SIG-M5 (cell line): ENCODE data around the gene LATS1.

Source experiments
- DNase-seq: peaks from one replicate; lab custom pipeline; 2025; lab: John Stamatoyannopoulos, UW

LATS1 gene

DNA sequence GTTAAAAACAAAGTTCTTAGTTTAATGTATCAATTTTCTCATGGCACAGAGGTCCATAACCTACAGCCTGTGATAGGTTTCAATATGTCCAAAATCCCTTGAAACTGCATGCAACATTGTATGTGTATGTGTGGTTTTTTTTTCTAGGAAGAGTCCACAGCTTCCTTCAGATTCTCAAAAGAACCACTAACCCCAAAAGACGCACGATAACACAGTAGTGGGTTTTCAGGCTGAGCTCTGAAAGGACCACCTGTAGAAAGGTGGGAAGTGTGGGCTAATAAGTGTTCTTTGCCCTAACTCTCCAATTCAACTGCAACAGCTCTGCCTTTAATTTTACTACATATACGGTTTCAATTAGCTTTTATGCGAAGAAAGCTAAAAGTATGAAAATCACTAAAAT is 57.9 kb downstream of the LATS1 start:
- no peak for DNase-seq

DNA sequence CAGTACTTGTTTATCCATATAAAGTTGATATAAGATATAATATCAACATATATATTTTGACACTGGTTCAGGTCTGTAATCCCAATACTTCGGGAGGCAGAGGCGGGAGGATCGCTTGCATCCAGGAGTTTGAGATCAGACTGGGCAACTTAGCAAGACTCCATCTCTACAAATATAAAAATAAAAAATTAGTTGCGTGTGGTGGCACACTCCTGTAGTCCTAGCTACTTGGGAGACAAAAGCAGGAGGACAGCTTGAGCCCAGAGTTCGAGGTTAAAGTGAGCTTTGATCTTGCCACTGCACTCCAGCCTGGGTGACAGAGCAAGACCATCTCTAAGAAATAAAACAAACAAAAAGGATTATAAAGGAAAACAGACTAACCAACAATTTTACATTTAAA is 60.5 kb downstream of the LATS1 start:
- DNase-seq, result no peak

DNA sequence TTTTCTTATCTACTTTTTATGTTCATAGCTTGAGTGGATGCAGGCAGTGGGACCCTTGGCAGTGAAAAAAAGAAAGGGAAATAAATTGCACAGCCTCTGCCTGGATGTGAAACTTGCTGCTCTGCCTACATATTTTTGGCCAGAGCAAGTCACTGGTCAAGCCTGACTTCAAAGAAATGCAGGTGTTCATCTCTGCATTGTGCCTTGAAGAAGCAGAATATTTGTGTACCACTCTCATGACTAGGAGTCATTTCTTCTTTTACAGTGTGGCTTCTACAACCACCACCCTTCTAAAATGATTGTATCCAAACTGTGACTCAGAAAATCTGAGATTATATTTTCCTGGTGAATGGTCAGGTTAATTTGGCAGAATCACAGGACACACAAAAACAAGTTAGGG is 66.8 kb downstream of the LATS1 start:
- no peak for DNase-seq

DNA sequence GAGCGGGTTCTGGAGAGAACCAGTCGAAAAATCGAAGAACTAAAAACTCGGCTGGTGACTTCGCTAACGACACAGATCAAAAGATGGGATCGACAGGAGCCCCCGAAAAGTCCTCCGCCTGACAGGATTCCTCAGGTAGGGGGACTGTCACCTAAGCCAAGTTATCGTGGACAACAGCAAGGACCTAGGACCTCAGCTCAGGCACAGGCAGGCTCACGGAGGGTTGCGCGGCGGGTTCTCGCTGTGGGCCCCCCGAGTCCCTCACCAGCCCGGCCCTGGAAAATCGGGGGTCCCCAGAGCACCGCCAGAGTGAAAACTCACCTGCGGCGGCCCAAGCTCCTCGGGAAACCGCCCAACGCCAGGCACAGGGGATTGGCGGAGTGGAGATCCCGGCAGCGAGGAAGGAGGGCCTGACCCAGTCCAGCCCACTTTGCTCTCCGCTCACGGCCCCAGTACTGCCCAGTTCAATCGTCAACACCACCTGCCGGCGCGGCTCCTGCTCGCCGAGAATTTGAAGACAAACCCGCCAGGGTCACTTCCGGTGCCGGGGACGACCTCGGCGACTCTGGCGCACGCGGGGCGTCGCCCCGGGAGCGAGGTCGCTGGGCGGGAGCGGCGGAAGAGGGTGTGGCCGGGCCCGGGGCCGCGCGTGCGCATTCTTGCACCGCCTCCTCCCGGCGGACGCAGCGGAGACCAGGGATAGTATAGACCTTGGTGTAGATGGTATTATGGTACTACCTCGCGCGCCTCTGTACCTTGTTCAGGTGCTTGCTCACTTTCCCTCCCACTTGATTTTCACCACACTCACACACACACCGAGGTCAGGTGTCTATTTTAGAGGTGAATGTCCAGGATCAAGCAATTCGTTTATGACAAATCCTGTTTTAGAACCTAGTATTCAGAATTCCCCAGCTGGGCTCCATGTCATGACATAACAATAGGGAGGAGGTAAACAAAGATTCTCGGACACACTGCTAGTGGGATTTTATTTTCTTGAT is 69.5 kb downstream of the LATS1 start, which contains the start of gene KATNA1:
TSS of gene KATNA1 (minus strand) at position 567 of the 998 bp plus-strand sequence. CDS start 10,167 bp downstream, outside the sequence.
- DNase-seq, result no peak

DNA sequence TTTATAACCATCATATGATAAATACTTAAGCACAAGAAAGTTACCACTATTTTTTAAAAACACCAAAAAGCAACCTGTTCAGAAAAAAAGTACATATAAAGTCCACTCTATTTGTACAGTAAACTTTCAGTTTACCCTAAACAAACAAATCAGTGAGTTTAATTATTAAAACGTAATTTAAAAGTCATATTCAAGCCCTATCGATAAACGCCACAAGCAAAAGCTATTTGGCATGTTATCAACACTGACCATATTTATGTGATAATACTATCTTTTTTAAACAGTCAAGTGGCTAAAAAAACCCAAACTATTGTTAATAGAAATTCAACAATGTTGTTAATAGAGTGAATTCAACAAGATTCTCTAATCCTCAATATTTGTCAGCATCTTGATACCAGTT is 71.3 kb downstream of the LATS1 start:
- no peak for DNase-seq

DNA sequence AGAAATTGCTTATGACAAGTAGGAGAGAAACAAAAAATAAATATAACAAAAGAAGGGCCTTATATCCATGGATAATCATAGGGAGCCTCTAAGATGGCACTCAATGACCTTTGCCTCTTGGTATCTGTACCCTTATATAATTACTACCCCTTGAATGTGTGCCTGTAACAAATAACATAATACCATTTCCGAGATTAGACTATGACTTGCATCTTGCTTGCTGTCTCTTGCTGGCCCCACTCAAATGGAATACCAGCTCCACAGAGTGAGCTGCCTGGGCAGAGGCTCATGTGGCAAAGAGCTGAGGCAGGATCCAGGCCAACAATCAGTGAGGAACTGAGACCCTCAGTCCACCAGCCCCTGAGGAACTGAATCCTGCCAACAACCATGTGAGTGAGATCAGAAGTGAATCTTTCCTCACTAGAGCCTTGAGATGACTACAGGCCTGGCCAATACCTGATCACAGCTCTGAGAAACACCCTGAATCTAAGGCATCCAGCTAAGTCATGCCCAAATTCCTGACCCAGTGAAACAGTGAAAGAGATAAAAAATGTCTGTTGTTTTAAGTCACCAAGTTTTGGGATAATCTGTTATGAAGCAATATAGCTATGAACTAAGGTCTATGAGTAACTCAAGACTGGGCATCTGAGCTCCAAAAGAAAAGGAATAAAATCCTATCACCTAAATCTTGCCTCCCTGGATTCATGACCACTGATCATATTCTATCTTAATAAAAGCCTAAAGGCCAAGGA is 74.9 kb downstream of the LATS1 start:
- DNase-seq, result no peak

DNA sequence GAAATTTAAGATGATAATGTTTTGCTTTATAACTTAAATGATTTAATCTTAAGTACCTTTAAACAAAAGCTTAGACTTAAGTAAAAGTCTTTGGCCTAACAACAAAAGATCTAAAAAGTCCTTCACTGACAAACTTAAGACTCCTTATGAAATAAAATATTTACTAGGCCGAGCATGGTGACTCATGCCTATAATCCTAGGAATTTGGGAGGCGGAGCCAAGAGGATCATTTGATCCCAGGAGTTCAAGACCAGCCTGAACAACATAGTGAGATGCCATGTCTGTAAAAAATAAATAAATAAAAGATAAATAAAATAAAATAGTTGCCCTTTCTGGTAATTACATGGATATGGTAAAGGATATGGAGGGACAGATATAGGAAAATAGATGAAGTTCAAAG is 81.8 kb downstream of the LATS1 start:
- no peak for DNase-seq

DNA sequence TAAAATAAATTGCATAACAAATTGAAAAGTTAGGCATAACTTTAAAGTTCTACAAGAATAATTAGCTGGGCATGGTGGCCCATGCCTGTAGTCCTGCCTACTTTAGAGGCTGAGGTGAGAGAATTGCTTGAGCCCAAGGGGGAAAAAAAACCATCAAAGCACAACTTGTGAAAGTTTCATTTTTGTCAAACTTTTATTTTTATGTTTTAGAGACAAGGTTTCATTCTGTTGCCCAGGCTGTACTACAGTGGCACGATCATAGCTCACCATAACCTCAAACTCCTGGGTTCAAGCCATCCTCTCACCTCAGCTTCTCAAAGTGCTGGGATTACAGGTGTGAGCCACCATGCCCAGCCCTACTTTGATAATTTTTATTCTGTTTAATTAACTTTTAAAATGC is 83.6 kb downstream of the LATS1 start:
- DNase-seq, result no peak

DNA sequence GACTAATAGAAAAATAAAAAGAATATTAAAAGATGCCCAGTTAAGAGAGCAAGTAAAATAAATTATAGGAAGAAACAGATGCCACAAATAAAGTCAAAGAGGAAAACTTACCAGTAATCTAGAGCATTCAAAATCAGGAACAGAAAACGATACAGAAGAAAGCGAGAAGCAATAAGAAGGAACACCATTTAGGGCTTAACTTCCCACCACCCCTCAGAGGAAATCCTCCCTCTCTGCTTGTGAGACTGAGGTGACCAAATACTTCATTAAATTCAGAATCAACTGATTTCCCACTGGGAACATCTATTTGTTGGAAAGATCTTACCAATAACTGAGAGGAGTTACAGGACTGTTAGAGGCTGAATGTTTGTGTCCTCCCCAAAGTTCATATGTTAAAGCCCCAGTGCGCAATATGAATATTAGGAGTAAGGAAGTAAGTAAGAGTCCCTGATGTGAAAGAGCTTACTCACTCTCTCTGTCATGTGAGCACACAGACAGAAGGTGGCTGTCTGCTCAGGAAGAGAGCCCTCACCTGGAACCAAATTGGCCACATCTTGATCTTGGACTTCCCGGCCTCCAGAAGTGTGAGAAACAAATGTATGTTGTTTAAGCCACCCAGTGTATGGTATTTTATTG is 88.9 kb downstream of the LATS1 start:
- DNase-seq, result no peak

DNA sequence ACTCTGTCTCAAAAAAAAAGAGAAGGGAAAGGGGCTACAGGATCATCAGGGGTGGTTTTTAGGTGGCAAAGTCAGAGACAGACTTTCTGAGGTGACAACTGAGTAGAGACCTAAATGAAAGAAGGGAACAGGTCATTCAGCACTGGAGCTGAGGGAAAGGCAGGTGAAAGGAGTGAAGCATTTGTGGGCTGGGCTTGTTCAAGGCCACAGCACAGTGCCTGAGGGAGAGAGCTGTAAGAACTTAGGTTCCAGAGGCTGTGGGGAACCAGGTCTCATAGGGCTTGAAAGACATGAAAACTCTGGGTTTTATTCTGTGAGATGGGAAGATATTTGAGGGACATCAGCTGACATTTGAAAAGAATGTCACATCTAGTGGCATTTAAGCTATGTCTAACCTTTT is 90.2 kb downstream of the LATS1 start:
- no peak for DNase-seq

DNA sequence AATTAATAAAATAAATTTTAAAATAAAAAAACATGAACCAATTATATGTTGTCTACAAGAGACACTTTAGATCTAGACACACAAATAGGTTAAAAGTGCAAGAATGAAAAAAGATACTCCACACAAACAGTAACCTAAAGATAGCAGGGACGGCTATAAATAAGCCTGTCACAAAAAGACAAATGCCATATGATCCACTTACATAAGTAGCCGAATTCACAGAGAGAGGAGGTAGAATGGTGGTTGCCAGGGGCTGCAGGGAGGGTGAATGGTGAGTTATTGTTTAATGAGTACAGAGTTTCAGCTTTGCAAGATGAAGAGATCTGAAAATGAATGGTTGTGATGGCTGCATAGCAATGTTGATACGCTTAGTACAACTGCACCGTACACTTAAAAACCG is 102.1 kb downstream of the LATS1 start:
- no peak for DNase-seq

DNA sequence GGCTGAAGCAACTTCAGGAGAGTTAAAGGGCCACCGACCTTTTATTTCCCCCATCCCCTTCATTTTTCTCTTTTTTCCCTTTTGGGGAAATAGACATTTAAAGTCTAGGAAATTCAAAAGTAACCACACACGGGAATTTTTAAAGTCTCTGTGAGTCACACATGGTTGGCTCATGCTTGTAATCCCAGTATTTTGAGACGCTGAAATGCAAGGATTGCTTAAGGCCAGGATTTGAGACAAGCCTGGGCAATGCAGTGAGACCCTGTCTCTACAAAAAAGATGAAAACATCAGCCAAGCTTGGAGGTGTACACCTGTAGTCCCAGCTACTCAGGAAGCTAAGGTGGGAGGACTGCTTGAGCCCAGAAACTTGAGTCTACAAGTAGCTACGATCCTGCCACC is 103.6 kb downstream of the LATS1 start:
- no peak for DNase-seq

DNA sequence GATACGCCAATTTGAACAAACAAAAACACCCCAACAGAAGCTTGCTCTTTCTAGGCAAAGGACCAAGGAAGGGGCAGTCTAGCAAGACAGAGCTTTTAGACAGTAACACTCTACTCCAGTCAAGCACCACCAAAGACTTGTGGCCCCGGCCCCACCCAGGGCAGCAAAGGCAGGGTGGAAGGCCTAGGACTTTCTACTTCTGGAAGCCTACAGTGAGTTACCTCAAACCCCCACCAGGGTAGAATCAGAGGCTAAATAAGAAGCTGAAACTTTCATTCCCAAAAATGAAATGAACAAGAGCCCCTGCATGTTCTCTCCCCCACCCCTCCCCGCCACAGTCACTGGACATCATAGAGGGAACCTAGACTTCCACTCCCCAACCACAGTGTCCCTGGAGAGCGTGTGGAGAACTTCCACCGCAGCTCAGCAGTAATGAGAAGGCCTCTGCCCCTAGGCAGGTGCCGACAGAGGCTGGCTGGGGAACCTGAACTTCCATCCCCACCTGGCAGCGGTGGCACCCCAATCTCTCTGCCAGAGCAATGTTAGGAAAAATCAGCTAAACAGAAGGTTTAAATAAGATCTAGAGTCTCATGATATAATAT is 109.4 kb downstream of the LATS1 start:
- no peak for DNase-seq
